ENCODE data around the gene MMP1.

DNA sequence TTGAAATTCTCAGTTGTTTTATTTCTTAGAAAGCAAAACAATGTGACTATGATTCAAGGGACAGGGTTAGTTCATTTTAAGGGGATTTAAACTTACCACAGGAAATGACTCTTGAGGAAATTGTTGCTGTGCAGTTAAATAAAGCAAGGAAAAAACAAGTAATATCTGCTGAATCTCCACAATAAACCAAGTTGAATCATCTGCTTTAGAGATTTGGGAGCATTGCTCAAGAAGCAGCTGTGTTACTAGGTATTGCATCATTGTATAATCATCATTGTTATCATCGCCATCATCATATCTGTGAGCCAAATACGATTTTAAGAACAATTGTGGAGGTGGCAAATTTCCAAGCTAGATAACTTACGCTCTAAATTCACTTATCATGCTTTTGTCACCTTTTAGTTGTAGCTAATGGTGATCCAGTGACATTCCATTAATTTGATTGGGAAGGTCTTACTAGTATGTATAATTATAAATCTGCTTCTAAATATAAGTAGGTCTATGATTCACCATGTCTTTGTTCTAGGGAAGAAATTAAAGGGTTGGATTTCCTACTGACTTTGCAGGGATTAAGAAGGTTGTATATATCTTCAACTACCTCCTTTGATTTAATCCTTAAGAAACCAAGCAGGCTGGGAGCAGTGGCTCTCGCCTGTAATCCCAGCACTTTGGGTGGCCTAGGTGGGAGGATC, 37.5 kb downstream of the MMP1 start:
- TF ChIP-seq CTCF (IDR thresholded peaks at IDR 0.05) (no peak), POLR2A (IDR thresholded peaks at IDR 0.05) (no peak)
